Placental epithelial cell (primary cell): Measurements from ENCODE around the gene LCNL1. TPM values are rescaled to one million over a fixed set of nuclear protein-coding genes. Genes with fewer than 3 reads are reported as not detected.

Experiments
- total RNA-seq: library from RNA; depleted of rRNA; stranded (reverse); fragments of >200 nt; gene quantifications from 2 replicates; pipeline ENCODE4 v1.2.3, GENCODE V29; 2012

LCNL1 gene
- not detected in 2 replicates for total RNA-seq

DNA sequence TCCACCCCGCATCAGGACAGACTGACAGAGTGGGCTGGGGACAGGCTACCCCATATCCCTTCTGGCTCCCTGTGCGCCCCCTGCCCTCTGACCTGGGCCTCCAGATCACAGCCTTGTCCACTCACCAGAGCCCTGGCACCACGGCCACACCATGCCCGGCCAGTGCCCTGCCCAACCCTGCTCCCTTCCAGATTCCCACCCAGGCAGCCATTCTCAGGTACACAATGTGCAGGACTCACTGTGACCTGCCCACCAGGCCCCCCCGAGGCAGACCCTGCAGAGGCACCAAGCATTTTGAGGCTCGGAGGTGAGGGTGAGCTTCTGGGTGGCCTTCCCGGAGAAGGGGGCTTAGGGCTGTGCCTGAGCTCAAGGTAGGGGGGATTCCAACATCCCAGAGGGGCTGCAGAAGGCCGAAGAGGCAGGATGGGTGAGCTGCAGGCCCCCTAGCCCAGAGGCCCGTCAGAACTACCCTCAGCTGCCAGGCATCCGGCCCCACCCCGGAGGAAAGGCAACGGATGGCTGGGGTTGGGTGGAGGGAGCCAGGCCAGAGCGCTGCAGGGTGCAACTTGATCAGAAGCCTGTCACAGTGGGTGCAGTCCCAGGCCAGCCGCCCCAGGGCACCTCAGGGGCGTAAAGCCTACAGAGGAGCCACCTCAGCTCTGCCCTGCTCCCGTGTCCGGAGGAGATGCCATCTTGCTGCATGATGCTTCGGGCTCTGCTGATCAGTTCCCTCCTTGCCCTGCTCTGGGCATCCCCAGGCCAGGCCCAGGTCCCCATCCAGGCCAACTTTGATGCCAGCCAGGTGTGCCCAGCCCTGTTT, at the start of gene LCNL1:
Gene LCNL1, plus strand, starts transcription at position 762 of the 820 bp plus-strand sequence. CDS start 594 bp downstream, outside the sequence.

DNA sequence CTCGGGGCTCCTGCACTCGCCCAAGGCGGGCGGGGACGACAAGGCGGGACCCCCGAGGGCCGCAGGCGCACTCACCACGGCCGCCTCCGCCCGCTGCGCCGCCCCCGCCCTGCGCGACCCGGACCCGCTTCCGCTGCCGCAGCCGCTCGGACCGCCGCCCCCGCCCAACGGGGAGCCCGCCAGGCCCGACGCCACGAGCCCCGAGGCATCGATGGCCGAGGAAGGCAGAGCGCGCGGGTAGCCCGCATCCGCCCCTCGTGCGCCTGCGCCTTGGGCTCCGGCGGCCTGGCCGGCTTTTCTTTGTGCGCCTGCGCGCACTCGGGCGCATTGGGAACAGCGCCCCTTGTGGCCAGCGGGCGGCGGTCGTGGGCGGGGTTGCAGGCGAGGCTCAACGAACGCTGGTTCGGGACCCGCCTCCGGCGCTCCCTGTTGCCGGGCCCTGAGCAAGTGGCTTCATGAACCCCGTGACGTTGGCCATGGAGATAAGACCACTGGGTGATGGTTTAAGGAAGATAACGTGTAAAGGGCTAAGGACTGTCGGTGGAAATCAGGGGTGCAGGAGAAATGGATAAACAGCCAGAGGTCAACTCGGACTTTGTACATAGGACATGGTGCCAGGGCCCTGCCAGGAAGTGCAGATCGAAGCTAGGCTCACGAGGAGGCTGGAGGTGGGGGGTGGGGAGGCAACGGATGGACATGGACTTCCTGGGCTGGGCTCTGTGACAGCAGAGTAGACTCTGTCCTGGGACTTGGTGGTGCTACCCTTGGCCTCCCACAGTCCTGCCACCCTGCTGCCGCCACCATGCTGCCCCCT, 38.1 kb upstream of the LCNL1 start, which contains the start of the genes C8G and FBXW5:
Gene C8G, plus strand, starts transcription at position 725 of the 814 bp plus-strand sequence. Its CDS starts 78 bp downstream, at position 803.
Gene FBXW5, minus strand, starts transcription at position 220 of the 814 bp plus-strand sequence. CDS start 655 bp downstream, outside the sequence.

DNA sequence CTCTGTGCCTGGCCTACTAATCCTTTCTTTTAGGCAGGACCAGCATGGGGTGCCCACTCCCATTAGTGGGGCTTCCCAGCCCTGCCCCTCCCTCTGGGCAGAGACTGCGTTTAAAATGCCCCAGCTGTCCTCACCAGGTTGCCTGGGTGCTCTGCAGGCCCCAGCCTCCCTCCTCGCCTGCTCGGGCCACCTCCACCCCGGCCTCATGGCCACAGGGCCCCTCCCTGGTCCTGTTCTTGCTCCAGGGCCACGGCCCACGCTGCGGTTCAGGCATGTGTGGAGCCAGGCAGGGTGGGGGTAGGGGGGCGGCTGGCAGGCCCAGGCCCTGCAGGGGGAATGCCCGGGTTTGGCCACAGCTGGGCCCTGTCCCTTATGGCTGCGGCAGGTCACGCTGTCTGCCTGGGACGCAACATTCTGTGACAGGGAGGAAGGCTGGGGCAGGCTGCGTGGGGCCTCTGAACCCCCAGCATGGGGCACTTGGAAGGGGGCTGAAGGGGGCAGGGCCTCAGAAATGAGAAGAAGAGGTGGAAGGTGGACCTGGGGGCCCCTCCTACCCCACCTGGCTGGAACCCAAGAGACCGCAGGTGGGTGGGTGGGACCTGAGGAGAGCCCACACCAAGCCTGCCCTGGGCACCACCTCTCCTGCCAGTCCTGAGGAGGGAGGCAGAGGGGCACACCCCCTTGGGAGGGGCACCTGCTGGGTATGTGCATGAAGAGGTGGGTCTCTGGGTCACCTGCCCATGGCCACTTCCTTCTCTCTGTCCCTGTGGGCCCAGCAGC, 31.1 kb upstream of the LCNL1 start, which contains the start of gene LCN12:
Gene LCN12, plus strand, starts transcription at position 733 of the 780 bp plus-strand sequence. CDS start 55 bp downstream, outside the sequence.

DNA sequence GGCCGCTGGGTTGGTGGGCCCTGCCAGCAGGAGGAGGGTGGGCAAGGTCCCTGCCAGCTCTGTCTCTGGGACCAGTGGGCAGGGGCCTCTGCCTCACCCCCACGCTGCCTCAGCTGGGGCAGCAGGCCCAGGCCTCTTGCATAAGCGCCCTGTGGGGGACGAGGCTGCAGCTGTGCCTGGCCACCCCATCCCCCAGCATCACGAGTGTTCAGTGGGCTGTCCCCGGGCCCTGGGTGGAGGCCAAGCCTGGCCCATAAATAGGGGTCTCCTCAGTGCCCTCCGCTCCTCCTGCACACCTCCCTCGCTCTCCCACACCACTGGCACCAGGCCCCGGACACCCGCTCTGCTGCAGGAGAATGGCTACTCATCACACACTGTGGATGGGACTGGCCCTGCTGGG, 5.6 kb upstream of the LCNL1 start, which contains the start of gene PTGDS:
Gene PTGDS, plus strand, starts transcription at position 282 of the 400 bp plus-strand sequence. Its CDS starts 75 bp downstream, at position 357.

DNA sequence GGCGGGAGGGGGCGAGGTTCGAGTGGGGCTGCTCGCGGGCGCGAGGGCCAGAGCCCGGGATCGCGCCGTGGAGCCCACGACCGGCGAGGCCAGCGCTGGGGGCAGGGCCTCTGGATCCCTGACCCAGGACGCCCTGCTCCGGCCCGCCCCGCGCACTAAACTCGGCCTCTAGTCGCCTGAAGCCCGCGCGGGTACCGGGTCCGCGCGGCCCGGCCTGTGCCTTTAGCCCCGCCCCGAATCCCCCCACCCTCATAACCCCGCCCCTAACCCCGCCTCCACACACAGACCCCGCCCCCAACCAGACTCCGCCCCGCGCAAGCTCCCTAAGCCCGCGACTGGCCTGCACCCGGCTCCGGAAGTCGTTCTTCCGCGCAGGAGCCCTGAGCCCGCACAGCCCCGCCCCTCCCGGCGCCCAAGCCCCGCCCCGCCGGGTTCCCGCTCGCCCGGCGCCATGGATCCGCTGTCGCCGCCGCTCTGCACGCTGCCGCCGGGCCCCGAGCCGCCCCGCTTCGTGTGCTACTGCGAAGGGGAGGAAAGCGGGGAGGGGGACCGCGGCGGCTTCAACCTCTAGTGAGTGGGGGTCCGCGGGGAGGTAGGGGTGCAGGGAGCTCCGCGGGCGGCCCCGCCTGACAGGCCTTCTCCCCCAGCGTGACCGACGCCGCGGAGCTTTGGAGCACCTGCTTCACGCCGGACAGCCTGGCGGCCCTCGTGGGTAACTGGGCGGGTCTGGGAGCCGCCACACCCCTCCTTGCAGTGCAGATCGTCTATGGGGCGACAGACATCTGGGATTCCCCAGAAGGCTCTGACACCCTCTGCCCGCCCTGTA, 9.4 kb downstream of the LCNL1 start, which contains the start of gene PAXX:
Gene PAXX, plus strand, starts transcription at position 430 of the 826 bp plus-strand sequence. Its CDS starts 22 bp downstream, at position 452.

DNA sequence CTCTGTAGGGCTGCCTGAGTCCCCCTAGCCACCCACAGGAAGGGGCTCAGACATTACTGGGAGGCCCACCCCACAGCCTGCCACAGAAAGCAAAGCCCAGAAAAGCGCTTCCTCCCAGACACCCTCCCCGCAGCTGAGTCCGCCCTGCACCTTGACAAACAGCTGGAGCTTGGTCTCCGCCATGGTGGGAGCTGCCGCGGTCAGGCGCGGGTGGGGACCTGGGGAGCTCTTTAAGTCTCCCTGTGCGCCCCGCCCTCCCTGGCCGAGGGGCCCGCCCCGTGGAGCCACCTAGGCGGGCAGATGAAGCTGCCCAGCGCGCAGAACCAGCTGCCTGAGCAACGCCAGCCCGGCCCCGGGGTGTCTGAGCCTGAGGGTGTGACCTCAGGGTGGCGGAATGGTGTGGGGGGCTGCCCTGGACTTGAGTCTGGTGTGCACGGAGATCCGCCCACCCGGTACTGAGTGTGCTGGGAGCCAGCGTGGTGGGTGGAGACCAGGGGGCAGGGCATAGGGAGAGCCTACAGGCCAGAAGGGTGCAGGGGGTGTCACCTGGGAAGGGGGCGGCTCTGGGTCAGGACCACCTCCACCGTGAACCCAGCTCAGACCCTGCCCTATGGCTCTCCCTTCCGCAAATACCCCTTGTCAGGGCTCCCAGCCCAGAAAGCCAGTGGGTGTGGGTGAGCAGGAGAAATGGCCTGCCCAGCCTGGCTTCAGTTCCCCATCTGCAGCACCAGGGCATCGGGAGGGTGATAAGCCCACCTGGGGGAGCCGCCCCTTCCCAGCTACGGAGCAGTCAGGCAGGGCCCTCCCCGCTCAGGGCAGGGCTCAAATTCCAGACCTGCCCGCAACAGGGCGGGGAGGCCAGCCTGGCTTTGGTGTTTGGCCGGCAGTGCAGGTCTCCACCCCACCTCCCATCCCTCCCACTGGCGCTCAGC, 13.8 kb downstream of the LCNL1 start, which contains the start of gene CLIC3:
Gene CLIC3, minus strand, starts transcription at position 208 of the 932 bp plus-strand sequence. Its CDS starts 25 bp downstream, at position 183.

DNA sequence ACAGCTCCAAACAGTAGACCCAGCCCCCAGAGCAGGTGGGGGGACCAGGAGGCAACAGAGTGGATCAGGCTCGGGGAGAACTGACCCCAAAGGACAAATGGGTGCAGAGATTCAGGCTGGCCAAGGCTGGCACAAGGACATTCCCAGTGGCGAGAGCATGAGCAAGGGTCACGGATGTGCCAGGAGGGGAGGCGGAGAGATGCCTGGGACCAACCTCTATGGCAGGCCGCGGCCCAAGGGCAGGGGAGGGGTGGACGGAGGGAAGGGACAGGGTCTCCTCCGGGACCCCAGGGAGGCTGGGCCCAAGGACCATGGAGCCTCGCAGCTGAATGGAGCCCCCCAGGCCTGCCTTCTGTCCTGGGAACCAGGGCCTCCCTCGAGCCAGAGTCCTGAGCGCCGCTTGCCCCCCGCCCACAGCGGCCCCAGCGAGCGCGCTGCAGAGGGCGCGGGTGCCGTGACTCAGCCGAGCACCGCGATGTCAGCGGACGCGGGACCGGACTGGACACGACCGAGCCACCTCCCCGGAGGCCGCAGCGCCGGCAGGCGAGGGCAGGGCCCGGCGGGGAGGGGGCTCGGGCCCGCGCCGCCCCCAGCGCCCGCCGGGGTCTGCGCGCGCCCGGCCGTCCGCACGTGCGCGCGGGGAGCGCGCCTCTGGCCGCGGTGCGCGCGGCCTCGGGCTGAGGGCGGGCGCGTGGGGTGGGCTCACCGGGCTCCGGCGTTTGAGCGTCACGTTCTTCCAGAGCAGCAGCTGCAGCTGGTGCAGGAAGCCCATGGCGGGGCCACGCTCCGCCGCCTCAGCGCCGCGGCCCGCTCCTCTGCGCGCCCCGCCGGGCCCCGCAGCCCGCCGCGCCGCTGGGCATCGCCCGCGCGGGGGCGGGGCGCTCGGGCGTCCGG, 44.8 kb downstream of the LCNL1 start, which contains the start of gene ABCA2:
Gene ABCA2, minus strand, starts transcription at position 869 of the 894 bp plus-strand sequence. Its CDS starts 97 bp downstream, at position 772.

DNA sequence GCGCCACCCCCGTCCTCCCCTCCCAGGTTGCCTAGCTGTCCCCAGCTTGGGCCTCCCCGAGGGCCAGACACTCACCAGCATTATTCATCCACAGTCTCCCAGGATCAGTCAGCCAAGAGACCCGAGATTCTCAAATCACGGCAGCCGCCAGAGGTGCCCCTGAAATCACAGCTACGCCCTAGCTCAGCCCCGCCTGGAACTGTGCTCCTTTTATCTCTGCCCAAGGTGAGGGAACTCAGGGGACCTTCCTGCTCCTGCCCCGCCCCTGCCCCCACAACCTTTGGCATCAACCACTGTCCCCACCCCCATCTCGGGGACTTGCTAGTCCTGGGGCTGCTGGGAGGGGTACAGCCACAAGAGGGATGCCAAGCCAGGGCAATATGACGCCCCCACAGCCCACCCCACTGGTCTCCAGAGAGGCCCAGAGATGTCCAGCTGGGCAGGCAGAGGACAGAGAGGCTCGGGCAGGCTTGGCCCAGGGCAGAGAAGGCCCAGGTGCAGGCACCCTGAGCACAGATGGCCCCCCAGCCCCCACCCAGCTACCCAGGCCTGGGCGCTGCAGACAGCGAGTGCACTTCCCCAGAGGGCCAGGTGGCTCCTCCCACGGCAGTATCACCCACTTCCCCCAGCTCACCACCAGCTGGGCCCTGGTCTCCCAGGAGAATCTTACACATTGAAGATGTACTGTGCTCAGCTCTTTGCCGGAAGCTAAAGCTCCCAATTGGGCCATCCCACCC, 49.3 kb downstream of the LCNL1 start, which contains the start of gene FUT7:
Gene FUT7, minus strand, starts transcription at position 185 of the 737 bp plus-strand sequence. Its CDS starts 97 bp downstream, at position 88.

Other genes starting within 250 kb of the LCNL1 start
- gene LCN10, start 240.1 kb upstream of the LCNL1 start, total RNA-seq = not detected in 2 replicates
- not detected in 2 replicates for gene LCN6, start 234.5 kb upstream of the LCNL1 start, total RNA-seq
- not detected in 2 replicates for gene LCN8, start 224.8 kb upstream of the LCNL1 start, total RNA-seq
- gene LCN15, start 218.5 kb upstream of the LCNL1 start, total RNA-seq = not detected in 2 replicates
- 52.9 and 53.0 TPM in 2 replicates for gene TMEM141, start 191.6 kb upstream of the LCNL1 start, total RNA-seq
- 0.33 and 0.39 TPM in 2 replicates for gene CCDC183, start 186.7 kb upstream of the LCNL1 start, total RNA-seq
- gene RABL6, start 175.0 kb upstream of the LCNL1 start, total RNA-seq = 47.9 and 75.5 TPM in 2 replicates
- 0.76 and 1.2 TPM in 2 replicates for gene AJM1, start 140.5 kb upstream of the LCNL1 start, total RNA-seq
- 100 and 144 TPM in 2 replicates for gene PHPT1, start 133.6 kb upstream of the LCNL1 start, total RNA-seq
- 3.0 and 3.5 TPM in 2 replicates for gene MAMDC4, start 130.6 kb upstream of the LCNL1 start, total RNA-seq
- 175 and 192 TPM in 2 replicates for gene EDF1, start 116.7 kb upstream of the LCNL1 start, total RNA-seq
- gene TRAF2, start 96.5 kb upstream of the LCNL1 start, total RNA-seq = 8.4 and 13.7 TPM in 2 replicates
- 112 and 219 TPM in 2 replicates for gene FBXW5, start 38.3 kb upstream of the LCNL1 start, total RNA-seq
- gene C8G, start 37.8 kb upstream of the LCNL1 start, total RNA-seq = 0.98 and 3.9 TPM in 2 replicates
- gene LCN12, start 30.7 kb upstream of the LCNL1 start, total RNA-seq = 1.1 TPM in 1 of 2 replicates, not detected in the other
- 0.76 and 2.0 TPM in 2 replicates for gene PTGDS, start 5.5 kb upstream of the LCNL1 start, total RNA-seq
- 11.0 and 16.8 TPM in 2 replicates for gene PAXX, start 9.4 kb downstream of the LCNL1 start, total RNA-seq
- gene CLIC3, start 13.6 kb downstream of the LCNL1 start, total RNA-seq = 328 and 397 TPM in 2 replicates
- 11.6 and 15.3 TPM in 2 replicates for gene ABCA2, start 45.2 kb downstream of the LCNL1 start, total RNA-seq
- not detected in 2 replicates for gene FUT7, start 49.1 kb downstream of the LCNL1 start, total RNA-seq
- under 0.01 and 0.22 TPM in 2 replicates for gene NPDC1, start 63.2 kb downstream of the LCNL1 start, total RNA-seq
- 0.11 TPM in 1 of 2 replicates, not detected in the other for gene ENTPD2, start 71.1 kb downstream of the LCNL1 start, total RNA-seq
- gene SAPCD2, start 87.6 kb downstream of the LCNL1 start, total RNA-seq = 2.4 and 5.4 TPM in 2 replicates
- gene UAP1L1, start 94.5 kb downstream of the LCNL1 start, total RNA-seq = 12.6 and 15.5 TPM in 2 replicates
- 70.3 and 93.4 TPM in 2 replicates for gene MAN1B1, start 104.0 kb downstream of the LCNL1 start, total RNA-seq
- 52.1 and 108 TPM in 2 replicates for gene DPP7, start 131.7 kb downstream of the LCNL1 start, total RNA-seq
- gene GRIN1, start 156.2 kb downstream of the LCNL1 start, total RNA-seq = under 0.01 TPM in 1 of 2 replicates, not detected in the other
- not detected in 2 replicates for gene LRRC26, start 187.1 kb downstream of the LCNL1 start, total RNA-seq
- not detected in 2 replicates for gene TMEM210, start 189.1 kb downstream of the LCNL1 start, total RNA-seq
- 28.3 and 48.3 TPM in 2 replicates for gene ANAPC2, start 205.6 kb downstream of the LCNL1 start, total RNA-seq
- 72.2 and 73.2 TPM in 2 replicates for gene SSNA1, start 205.7 kb downstream of the LCNL1 start, total RNA-seq
- 8.4 and 12.2 TPM in 2 replicates for gene TPRN, start 217.7 kb downstream of the LCNL1 start, total RNA-seq
- 34.5 and 35.0 TPM in 2 replicates for gene TMEM203, start 222.7 kb downstream of the LCNL1 start, total RNA-seq
- gene NDOR1, start 222.7 kb downstream of the LCNL1 start, total RNA-seq = 7.3 and 7.9 TPM in 2 replicates
- under 0.01 TPM in 1 of 2 replicates, not detected in the other for gene RNF208, start 239.2 kb downstream of the LCNL1 start, total RNA-seq
- 0.39 and 1.1 TPM in 2 replicates for gene CYSRT1, start 242.2 kb downstream of the LCNL1 start, total RNA-seq
- gene RNF224, start 244.5 kb downstream of the LCNL1 start, total RNA-seq = 0.76 and 2.0 TPM in 2 replicates
- 0.11 and 0.39 TPM in 2 replicates for gene SLC34A3, start 247.9 kb downstream of the LCNL1 start, total RNA-seq